Left ventricle myocardium inferior (tissue), 1 donor: Measurements from ENCODE around the gene GPRC5B. TPM values are rescaled to one million over a fixed set of nuclear protein-coding genes. Genes with fewer than 3 reads are reported as not detected.

Experiments used
- DNase-seq: peaks from one replicate; pipeline ENCODE4 v3.0.0-alpha.2; 2020
- H3K27ac ChIP-seq: fragments of 200-600 bp; replicated peaks from 2 replicates; pipeline ENCODE4 v1.8.0; 2021
- H3K27me3 ChIP-seq: fragments of 200-600 bp; 2 replicates; pipeline ENCODE4 v1.8.0; 2021; ENCODE audit warnings: low read depth
- H3K36me3 ChIP-seq: fragments of 200-600 bp; 2 replicates; pipeline ENCODE4 v1.8.0; 2021
- H3K4me1 ChIP-seq: fragments of 200-600 bp; 2 replicates; pipeline ENCODE4 v1.8.0; 2021
- H3K4me3 ChIP-seq: fragments of 200-600 bp; 2 replicates; pipeline ENCODE4 v1.8.0; 2021; ENCODE audit warnings: mild to moderate bottlenecking, moderate library complexity
- H3K9me3 ChIP-seq: fragments of 200-600 bp; replicated peaks from 2 replicates; pipeline ENCODE4 v1.8.0; 2021
- intact Hi-C: fragments of 100-400 bp; cut with micrococcal nuclease; formaldehyde crosslinking; loops from one replicate; pipeline ENCODE4 v1.11.0; 2022
- total RNA-seq: library from RNA; stranded (reverse); fragmentation: NEBNext Ultra II Directional; extraction: Animal tissue kit (Norgen Biotek cat#: 25700); gene quantifications from one replicate; pipeline ENCODE4 v1.2.1, GENCODE V29; 2021
- TF ChIP-seq, protein P1 (sequence below): fragments of 200-600 bp; IDR thresholded peaks from 2 replicates; pipeline ENCODE4 v1.8.0; 2021; ENCODE audit warnings: antibody characterized with exemption, mild to moderate bottlenecking, borderline replicate concordance
- donor health status: DM: no; HTN: yes; CAD: no; lungs with severe emphysema.

Gene GPRC5B
- total RNA-seq, 1 donor from 2014 or later, result 82.3 TPM

DNA sequence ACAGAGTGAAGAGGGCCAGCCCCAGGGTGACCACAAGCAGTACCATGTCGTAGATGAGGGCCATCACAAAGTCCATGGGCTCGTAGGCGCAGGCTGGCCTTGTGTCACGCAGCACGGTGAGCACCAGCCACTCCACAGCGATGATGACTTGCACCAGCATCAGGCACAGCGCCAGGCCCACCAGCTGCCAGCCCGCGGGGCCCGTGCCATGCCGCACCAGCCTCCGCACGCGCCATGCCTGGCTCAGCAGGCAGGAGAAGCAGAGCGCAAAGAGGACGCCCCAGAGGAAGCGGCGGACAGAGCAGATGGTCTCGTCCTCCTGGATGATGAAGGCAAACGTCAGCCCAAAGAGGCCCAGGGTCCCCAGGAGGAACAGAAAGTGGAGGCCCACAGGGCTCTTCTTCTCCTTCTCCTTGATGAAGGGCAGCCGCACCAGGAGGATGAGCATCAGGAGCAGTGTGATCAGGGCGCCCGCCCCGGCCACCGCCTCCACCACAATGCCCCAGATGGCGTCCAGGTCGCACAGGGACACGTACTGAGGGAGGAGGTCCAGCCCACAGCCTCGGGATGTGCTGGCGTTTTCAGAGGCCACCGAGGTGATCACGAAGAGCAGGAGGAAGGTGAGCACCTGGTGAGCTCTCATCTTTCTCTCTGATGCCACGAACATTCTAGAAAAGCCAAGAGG is 12.3 kb downstream of the GPRC5B start:
- DNase-seq, result no peak
- H3K36me3 ChIP-seq, result peaks cover 54% of the 10 kb centered on the region
- intact Hi-C loops, result loop anchor here (10.0 kb wide), 1 partner anchor 148 kb away; no protein-coding TSS in a partner anchor
- H3K27ac ChIP-seq, result peak overlapping the region; percentile 97
- no peaks in the 10 kb centered on the region for H3K27me3 ChIP-seq
- no peaks in the 10 kb centered on the region for H3K9me3 ChIP-seq
- no peak overlapping the region for H3K4me3 ChIP-seq
- TF ChIP-seq, protein P1, sequence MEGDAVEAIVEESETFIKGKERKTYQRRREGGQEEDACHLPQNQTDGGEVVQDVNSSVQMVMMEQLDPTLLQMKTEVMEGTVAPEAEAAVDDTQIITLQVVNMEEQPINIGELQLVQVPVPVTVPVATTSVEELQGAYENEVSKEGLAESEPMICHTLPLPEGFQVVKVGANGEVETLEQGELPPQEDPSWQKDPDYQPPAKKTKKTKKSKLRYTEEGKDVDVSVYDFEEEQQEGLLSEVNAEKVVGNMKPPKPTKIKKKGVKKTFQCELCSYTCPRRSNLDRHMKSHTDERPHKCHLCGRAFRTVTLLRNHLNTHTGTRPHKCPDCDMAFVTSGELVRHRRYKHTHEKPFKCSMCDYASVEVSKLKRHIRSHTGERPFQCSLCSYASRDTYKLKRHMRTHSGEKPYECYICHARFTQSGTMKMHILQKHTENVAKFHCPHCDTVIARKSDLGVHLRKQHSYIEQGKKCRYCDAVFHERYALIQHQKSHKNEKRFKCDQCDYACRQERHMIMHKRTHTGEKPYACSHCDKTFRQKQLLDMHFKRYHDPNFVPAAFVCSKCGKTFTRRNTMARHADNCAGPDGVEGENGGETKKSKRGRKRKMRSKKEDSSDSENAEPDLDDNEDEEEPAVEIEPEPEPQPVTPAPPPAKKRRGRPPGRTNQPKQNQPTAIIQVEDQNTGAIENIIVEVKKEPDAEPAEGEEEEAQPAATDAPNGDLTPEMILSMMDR, result no peak
- H3K4me1 ChIP-seq, result peaks cover 90% of the 10 kb centered on the region

DNA sequence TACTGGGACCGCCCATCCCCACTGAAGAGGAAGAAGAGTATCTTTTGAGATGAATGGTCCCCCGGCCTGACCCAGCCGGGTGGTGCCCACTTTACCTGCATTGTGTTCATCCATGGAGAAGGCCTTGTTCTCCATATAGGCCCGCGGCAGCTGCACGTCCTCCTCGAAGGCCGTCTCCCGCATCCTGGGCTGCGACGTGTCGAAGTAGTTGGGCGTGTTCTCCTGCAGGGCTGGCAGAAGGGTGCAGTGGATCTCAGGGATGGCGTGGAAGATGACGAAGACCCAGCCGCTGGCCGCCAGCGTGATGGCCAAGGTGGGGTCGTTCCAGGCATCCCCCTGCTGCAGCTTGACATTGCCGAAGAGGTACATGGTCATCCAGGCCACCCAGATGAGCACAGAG is 12.9 kb downstream of the GPRC5B start:
- Histone ChIP-seq H3K27me3 (no peaks in the 10 kb centered on the region), H3K4me1 (peaks cover 90% of the 10 kb centered on the region), H3K9me3 (no peaks in the 10 kb centered on the region), H3K4me3 (no peak overlapping the region), H3K27ac (no peak overlapping the region), H3K36me3 (peaks cover 60% of the 10 kb centered on the region)
- intact Hi-C loops, result loop anchor here (10.0 kb wide), 1 partner anchor 147 kb away; no protein-coding TSS in a partner anchor
- DNase-seq, result no peak
- TF ChIP-seq, protein P1, result no peak

DNA sequence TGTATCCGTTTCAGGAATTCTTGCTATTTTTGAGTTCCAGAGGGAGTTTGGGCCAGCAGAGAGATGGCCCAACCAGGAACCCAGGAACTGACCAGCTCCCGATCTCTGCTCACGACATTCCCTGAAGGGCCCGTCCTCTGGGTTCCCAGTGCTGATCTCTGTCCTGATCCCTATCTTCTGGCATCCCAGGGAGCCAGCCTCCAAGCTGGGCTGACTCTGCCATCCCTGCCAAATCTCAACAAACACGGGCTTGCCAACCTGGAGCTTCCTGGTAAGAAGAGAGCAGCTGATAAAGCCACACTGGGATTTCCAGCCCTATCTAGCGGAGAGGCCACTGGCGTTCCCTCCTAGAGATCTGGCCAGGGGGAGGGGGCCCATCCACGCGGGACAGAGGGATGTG is 16.2 kb downstream of the GPRC5B start:
- Histone ChIP-seq H3K27me3 (no peaks in the 10 kb centered on the region), H3K27ac (peak overlapping the region; percentile 57), H3K4me1 (peaks cover 89% of the 10 kb centered on the region), H3K36me3 (peaks cover 77% of the 10 kb centered on the region), H3K4me3 (no peak overlapping the region), H3K9me3 (no peaks in the 10 kb centered on the region)
- no peak for DNase-seq
- TF ChIP-seq, protein P1, result no peak
- intact Hi-C loops, result no loop called here

DNA sequence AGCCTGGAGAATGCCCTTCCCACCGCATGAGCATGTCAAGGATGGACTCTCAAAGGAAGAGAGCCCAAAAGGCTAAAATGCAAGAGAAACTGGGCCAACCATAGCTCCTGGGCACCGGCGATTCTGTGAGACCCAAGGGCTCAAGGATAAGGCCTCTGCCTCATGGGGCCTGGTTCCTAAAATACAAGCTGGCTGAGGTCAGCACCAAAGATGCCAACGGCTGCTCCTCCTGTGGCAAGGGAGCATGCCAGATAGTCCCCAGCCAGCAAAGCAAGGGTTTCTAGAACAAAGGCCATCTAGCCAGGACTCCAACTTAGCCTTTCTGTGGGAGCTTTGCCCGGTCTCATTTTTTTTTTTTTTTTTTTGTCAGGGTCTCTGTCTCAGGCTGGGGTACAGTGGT is 20.1 kb downstream of the GPRC5B start:
- Histone ChIP-seq H3K9me3 (no peaks in the 10 kb centered on the region), H3K27ac (peak overlapping the region; percentile 70), H3K36me3 (peaks cover 67% of the 10 kb centered on the region), H3K4me3 (no peak overlapping the region), H3K27me3 (no peaks in the 10 kb centered on the region), H3K4me1 (peaks cover 85% of the 10 kb centered on the region)
- TF ChIP-seq, protein P1, result no peak
- intact Hi-C loops, result no loop called here
- DNase-seq, result peak; percentile 38

DNA sequence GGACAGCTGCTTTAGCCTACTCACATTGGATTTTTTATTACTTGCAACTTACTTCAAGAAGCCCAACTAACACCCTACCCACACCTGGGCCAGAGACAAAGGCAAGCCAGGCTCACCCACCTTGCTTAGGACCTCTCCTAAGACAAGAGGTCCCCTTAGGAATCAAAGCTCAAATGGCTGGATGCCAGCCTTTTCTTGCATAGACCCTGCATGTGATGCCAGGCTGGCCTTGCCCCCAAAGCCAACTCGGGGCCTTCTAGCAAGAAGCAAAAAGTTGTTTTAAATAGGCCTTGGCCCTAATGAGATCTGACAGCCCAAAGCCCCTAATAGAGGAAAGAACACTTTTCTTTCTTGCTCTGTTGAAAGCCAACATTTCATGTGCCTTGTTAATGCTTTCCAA is 20.7 kb downstream of the GPRC5B start:
- no peak for DNase-seq
- H3K4me3 ChIP-seq, result no peak overlapping the region
- H3K27me3 ChIP-seq, result no peaks in the 10 kb centered on the region
- TF ChIP-seq, protein P1, result no peak
- H3K9me3 ChIP-seq, result no peaks in the 10 kb centered on the region
- peaks cover 67% of the 10 kb centered on the region for H3K36me3 ChIP-seq
- H3K27ac ChIP-seq, result peak overlapping the region; percentile 70
- intact Hi-C loops, result no loop called here
- H3K4me1 ChIP-seq, result peaks cover 85% of the 10 kb centered on the region
